GM12878 (cell line): Measurements from ENCODE around the gene MRS2. TPM values are rescaled to one million over a fixed set of nuclear protein-coding genes. Genes with fewer than 3 reads are reported as not detected.

Experiments used
- CREB1 ChIP-seq: IDR thresholded peaks from 2 replicates; pipeline ENCODE4 v1.6.1; 2012; ENCODE audit warnings: low read depth, mild to moderate bottlenecking, inconsistent platforms
- CREM ChIP-seq: IDR thresholded peaks from 2 replicates; pipeline ENCODE4 v1.6.1; 2014; ENCODE audit warnings: antibody characterized with exemption, low read depth
- CUX1 ChIP-seq: IDR thresholded peaks from 2 replicates; pipeline ENCODE4 v1.6.1; 2012; ENCODE audit warnings: improper control_type of control experiment, low read depth, low read length; ENCODE audit not compliant: insufficient replicate concordance
- HDAC2 ChIP-seq: fragments of 200-600 bp; sonication (generic); IDR thresholded peaks from 2 replicates; pipeline ENCODE4 v1.6.1; 2017
- IKZF2 ChIP-seq, 2 experiments: fragments of 450-650 bp; IDR thresholded peaks; 2 replicates each; pipeline ENCODE4 v1.6.1; 2017; ENCODE audit warnings: mild to moderate bottlenecking in 2 of 2, moderate library complexity in 2 of 2
- MEF2B ChIP-seq: fragments of 450-650 bp; IDR thresholded peaks from 2 replicates; pipeline ENCODE4 v1.6.1; 2018; ENCODE audit warnings: mild to moderate bottlenecking, moderate library complexity; ENCODE audit not compliant: partially characterized antibody, poor library complexity, severe bottlenecking
- MXI1 ChIP-seq: fragments of 150-350 bp; IDR thresholded peaks from 2 replicates; pipeline ENCODE4 v1.6.1; 2011; ENCODE audit warnings: low read depth, mild to moderate bottlenecking, inconsistent platforms, low read length, improper control_type of control experiment
- RUNX3 ChIP-seq: IDR thresholded peaks from 2 replicates; pipeline ENCODE4 v1.6.1; 2012; ENCODE audit warnings: low read length, inconsistent platforms
- SMAD1 ChIP-seq: fragments of 450-650 bp; IDR thresholded peaks from 2 replicates; pipeline ENCODE4 v1.6.1; 2018; ENCODE audit warnings: mild to moderate bottlenecking, low read depth; ENCODE audit not compliant: partially characterized antibody
- SREBF1 ChIP-seq: IDR thresholded peaks from 2 replicates; pipeline ENCODE4 v1.6.1; 2012; ENCODE audit warnings: mild to moderate bottlenecking, low read length
- TCF3 ChIP-seq: IDR thresholded peaks from 2 replicates; pipeline ENCODE4 v1.6.1; 2012; ENCODE audit warnings: low read depth, mild to moderate bottlenecking, low read length, borderline replicate concordance; ENCODE audit not compliant: insufficient read depth
- polyA plus RNA-seq, 11 experiments: library from polyadenylated mRNA; depleted of rRNA in 4 of 11; unstranded in 6 of 11; stranded (reverse) in 5 of 11; fragments of >200 nt; fragmentation: Nextera tagmentation in 4 of 11; fragmentation: Illumina TruSeq in 1 of 11; extraction: Ambion mirVana in 4 of 11; extraction: Trizol in 1 of 11; gene quantifications; 1 replicate in 1 of 11; 2 replicates in 10 of 11; pipeline versions ENCODE4 v1.2.1 to v1.2.3, GENCODE V29; 2011 to 2016; ENCODE audit warnings: inconsistent platforms in 2 of 11, missing spikeins in 2 of 11, low read depth in 1 of 11
- total RNA-seq, 4 experiments: library from RNA; depleted of rRNA in 3 of 4; stranded (reverse); fragments of >200 nt in 3 of 4; fragmentation: Illumina TruSeq in 1 of 4; extraction: Trizol in 1 of 4; gene quantifications; 2 replicates each; pipeline versions ENCODE4 v1.2.1 to v1.2.3, GENCODE V29; 2013 to 2021
- TF ChIP-seq, protein P1 (sequence below): fragments of 450-650 bp; IDR thresholded peaks from 2 replicates; pipeline ENCODE4 v1.6.1; 2017; ENCODE audit warnings: low read depth, mild to moderate bottlenecking, moderate library complexity

Gene MRS2
- total and polyA plus RNA-seq, 10 of the 15 experiments (the other 5 are each of a cell fraction or from before 2014, with no cell fraction given), result 7.5 to 29.9 (median 24.2) TPM

- TF ChIP-seq, protein P1, sequence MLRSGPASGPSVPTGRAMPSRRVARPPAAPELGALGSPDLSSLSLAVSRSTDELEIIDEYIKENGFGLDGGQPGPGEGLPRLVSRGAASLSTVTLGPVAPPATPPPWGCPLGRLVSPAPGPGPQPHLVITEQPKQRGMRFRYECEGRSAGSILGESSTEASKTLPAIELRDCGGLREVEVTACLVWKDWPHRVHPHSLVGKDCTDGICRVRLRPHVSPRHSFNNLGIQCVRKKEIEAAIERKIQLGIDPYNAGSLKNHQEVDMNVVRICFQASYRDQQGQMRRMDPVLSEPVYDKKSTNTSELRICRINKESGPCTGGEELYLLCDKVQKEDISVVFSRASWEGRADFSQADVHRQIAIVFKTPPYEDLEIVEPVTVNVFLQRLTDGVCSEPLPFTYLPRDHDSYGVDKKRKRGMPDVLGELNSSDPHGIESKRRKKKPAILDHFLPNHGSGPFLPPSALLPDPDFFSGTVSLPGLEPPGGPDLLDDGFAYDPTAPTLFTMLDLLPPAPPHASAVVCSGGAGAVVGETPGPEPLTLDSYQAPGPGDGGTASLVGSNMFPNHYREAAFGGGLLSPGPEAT, result peak; percentile 27; the same call in 1 of the 2 replicates
- TF ChIP-seq SREBF1 (no peak), MEF2B (peak; percentile 85), TCF3 (no peak), SMAD1 (no peak), IKZF2 (IDR thresholded peaks at IDR 0.05) (0 out of 4 replicates have a peak, but pooled peaks of 1 of the 2 experiments have one; percentile 25), MXI1 (peak; percentile 86), CREM (peak; percentile 32; the same call in 1 of the 2 replicates), CUX1 (peak; percentile 36), CREB1 (no peak), HDAC2 (no peak), RUNX3 (peak; percentile 59; the same call in 1 of the 2 replicates)
Observed at GRCh38 chr6:24408719-24409410, 6.1 kb downstream of the MRS2 start (continued).
